Left ventricle myocardium inferior (tissue), 1 donor: Measurements from ENCODE around the gene MAST4. TPM values are rescaled to one million over a fixed set of nuclear protein-coding genes. Genes with fewer than 3 reads are reported as not detected.

Experiments
- DNase-seq: peaks from one replicate; pipeline ENCODE4 v3.0.0-alpha.2; 2020
- H3K27ac ChIP-seq: fragments of 200-600 bp; replicated peaks from 2 replicates; pipeline ENCODE4 v1.8.0; 2021
- H3K27me3 ChIP-seq: fragments of 200-600 bp; 2 replicates; pipeline ENCODE4 v1.8.0; 2021; ENCODE audit warnings: low read depth
- H3K36me3 ChIP-seq: fragments of 200-600 bp; 2 replicates; pipeline ENCODE4 v1.8.0; 2021
- H3K4me1 ChIP-seq: fragments of 200-600 bp; 2 replicates; pipeline ENCODE4 v1.8.0; 2021
- H3K4me3 ChIP-seq: fragments of 200-600 bp; 2 replicates; pipeline ENCODE4 v1.8.0; 2021; ENCODE audit warnings: mild to moderate bottlenecking, moderate library complexity
- H3K9me3 ChIP-seq: fragments of 200-600 bp; replicated peaks from 2 replicates; pipeline ENCODE4 v1.8.0; 2021
- intact Hi-C: fragments of 100-400 bp; cut with micrococcal nuclease; formaldehyde crosslinking; loops from one replicate; pipeline ENCODE4 v1.11.0; 2022
- total RNA-seq: library from RNA; stranded (reverse); fragmentation: NEBNext Ultra II Directional; extraction: Animal tissue kit (Norgen Biotek cat#: 25700); gene quantifications from one replicate; pipeline ENCODE4 v1.2.1, GENCODE V29; 2021
- TF ChIP-seq, protein P1 (sequence below): fragments of 200-600 bp; IDR thresholded peaks from 2 replicates; pipeline ENCODE4 v1.8.0; 2021; ENCODE audit warnings: antibody characterized with exemption, mild to moderate bottlenecking, borderline replicate concordance
- donor health status: DM: no; HTN: yes; CAD: no; lungs with severe emphysema.

The MAST4 gene
- total RNA-seq, 1 donor from 2014 or later = 55.7 TPM

DNA sequence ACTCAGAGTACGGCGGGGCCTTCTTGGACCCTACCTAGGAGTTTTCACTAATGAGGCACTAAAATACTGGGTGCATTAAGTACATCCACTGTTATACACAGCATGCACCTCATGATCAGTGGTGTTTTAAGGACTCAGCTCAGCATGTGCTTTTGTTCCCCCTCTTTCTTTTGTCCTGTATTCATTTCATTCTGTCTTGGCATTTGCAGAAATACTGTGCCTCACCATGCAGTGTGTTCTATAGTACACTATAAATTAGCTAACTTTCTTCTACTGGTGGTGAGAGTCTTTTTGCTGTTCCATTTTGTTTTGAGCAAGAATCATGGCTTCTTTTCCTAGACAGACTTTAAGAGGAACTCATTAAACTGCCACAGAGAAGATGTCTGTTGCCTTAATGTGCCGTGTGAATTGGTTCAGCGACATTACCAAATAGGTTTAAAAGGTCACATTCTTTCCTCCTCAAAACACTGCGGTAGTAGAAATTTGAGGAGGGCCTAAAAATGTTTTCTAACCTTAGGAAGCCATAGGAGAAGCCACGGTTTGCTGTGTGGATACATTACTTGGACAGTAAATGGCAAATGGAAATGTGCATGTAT is 276.6 kb downstream of the MAST4 start:
- Histone ChIP-seq H3K4me1 (peaks cover 27% of the 10 kb centered on the region), H3K9me3 (no peaks in the 10 kb centered on the region), H3K36me3 (no peaks in the 10 kb centered on the region), H3K4me3 (no peak overlapping the region), H3K27me3 (no peaks in the 10 kb centered on the region), H3K27ac (no peak overlapping the region)
- intact Hi-C loops = no loop called here
- TF ChIP-seq, protein P1, sequence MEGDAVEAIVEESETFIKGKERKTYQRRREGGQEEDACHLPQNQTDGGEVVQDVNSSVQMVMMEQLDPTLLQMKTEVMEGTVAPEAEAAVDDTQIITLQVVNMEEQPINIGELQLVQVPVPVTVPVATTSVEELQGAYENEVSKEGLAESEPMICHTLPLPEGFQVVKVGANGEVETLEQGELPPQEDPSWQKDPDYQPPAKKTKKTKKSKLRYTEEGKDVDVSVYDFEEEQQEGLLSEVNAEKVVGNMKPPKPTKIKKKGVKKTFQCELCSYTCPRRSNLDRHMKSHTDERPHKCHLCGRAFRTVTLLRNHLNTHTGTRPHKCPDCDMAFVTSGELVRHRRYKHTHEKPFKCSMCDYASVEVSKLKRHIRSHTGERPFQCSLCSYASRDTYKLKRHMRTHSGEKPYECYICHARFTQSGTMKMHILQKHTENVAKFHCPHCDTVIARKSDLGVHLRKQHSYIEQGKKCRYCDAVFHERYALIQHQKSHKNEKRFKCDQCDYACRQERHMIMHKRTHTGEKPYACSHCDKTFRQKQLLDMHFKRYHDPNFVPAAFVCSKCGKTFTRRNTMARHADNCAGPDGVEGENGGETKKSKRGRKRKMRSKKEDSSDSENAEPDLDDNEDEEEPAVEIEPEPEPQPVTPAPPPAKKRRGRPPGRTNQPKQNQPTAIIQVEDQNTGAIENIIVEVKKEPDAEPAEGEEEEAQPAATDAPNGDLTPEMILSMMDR = no peak
- no peak for DNase-seq

DNA sequence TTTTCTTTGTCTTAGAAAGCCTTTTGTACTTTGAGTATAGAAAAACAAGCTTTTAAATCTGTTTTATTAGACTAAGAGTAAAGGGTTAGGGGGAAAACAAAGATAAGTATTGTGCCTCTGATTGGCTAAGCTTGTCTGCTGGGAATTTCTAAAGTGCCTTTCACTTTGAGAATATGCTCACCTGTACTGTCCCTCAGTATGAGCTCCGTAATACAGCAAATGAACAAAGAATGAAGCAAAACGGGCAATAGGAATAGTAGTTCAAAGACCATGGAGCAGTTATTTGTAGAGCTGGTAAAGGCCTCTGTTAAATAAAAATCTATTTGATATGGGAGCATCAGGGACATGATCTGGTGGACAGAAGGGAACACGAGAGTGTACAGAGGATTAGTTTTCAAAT is 277.8 kb downstream of the MAST4 start:
- H3K27ac ChIP-seq = no peak overlapping the region
- no peak for DNase-seq
- no peaks in the 10 kb centered on the region for H3K36me3 ChIP-seq
- no peak overlapping the region for H3K4me3 ChIP-seq
- TF ChIP-seq, protein P1 = no peak
- no peaks in the 10 kb centered on the region for H3K27me3 ChIP-seq
- no peaks in the 10 kb centered on the region for H3K9me3 ChIP-seq
- H3K4me1 ChIP-seq = peaks cover 25% of the 10 kb centered on the region
- intact Hi-C loops = no loop called here

DNA sequence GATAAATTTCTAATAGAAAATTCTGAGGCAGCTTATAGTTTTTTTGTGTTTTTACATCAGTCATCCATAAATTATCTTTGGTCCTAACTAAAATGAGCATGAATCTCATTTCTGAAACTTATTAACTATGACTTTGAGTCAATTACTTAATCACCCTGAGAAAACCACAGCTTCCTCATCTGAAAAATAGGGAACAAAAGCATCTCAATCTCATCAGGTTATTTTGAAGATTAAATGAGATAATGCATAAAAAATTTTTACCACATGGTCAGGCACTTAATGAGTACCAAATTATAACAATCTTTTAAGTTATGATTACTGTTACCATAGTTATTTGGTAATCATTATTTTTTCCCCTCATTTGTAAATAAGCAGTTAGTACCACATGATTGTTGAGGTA is 279.1 kb downstream of the MAST4 start:
- intact Hi-C loops = no loop called here
- H3K27ac ChIP-seq = no peak overlapping the region
- H3K4me3 ChIP-seq = no peak overlapping the region
- no peak for DNase-seq
- TF ChIP-seq, protein P1 = no peak
- H3K9me3 ChIP-seq = no peaks in the 10 kb centered on the region
- H3K27me3 ChIP-seq = no peaks in the 10 kb centered on the region
- no peaks in the 10 kb centered on the region for H3K36me3 ChIP-seq
- H3K4me1 ChIP-seq = peaks cover 20% of the 10 kb centered on the region

DNA sequence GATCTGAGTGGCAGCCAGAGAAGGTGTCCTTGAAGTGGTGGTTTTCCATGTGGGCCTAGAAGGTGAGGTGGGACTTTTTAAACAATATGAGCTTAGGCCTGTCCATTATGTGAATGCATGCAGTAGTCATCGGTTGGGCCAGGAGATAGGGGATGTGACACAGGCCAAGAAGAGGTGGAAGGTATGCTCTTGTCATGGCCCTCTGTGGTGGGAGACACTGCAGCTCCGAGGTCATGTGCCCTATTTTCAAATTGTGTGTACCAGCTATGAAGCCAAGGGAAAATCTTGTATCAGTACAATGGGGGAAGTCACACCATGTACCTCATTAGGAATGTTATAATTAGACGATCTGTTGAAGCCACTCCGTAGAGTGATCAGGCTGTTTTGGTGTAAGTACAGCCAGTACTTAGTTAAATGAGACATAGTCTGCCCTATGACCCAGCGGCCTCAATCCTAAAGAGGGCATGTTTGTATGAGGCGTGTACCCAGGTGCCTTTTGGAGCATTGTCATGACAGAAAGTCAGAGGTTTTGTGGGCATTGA is 280.1 kb downstream of the MAST4 start:
- no peak for DNase-seq
- H3K27ac ChIP-seq = peak overlapping the region; percentile 53
- H3K36me3 ChIP-seq = no peaks in the 10 kb centered on the region
- H3K4me3 ChIP-seq = no peak overlapping the region
- no peaks in the 10 kb centered on the region for H3K9me3 ChIP-seq
- TF ChIP-seq, protein P1 = no peak
- H3K4me1 ChIP-seq = peaks cover 26% of the 10 kb centered on the region
- intact Hi-C loops = no loop called here
- H3K27me3 ChIP-seq = no peaks in the 10 kb centered on the region

DNA sequence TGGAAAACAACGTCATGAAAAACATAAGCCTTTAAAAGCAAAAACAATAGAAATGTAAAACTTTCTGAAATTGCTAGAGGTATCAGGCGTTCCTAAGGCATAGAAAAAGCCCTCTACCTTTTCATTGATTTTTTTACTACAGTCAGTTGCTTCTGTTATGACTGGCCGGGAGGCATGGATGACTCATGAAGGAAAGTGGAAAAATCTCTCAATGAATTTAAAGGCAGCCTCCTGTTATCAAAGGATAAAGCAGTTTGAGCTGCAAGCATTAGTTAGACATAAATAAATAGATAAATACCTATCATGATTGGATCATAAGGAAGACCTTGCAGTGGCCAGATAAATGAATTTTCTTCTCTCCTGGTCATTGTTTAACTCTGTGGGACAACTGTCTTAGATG is 281.6 kb downstream of the MAST4 start:
- no peak overlapping the region for H3K4me3 ChIP-seq
- H3K9me3 ChIP-seq = no peaks in the 10 kb centered on the region
- TF ChIP-seq, protein P1 = no peak
- DNase-seq = no peak
- H3K27ac ChIP-seq = no peak overlapping the region
- no peaks in the 10 kb centered on the region for H3K27me3 ChIP-seq
- peaks cover 37% of the 10 kb centered on the region for H3K4me1 ChIP-seq
- no peaks in the 10 kb centered on the region for H3K36me3 ChIP-seq
- intact Hi-C loops = no loop called here
